Bronchus fibroblast of lung (primary cell): Measurements from ENCODE around the gene PCCA. TPM values are rescaled to one million over a fixed set of nuclear protein-coding genes. Genes with fewer than 3 reads are reported as not detected.

ENCODE experiments used
- total RNA-seq: library from RNA; depleted of rRNA; stranded (reverse); fragments of >200 nt; gene quantifications from 2 replicates; pipeline ENCODE4 v1.2.3, GENCODE V29; 2015

The PCCA gene, protein sequence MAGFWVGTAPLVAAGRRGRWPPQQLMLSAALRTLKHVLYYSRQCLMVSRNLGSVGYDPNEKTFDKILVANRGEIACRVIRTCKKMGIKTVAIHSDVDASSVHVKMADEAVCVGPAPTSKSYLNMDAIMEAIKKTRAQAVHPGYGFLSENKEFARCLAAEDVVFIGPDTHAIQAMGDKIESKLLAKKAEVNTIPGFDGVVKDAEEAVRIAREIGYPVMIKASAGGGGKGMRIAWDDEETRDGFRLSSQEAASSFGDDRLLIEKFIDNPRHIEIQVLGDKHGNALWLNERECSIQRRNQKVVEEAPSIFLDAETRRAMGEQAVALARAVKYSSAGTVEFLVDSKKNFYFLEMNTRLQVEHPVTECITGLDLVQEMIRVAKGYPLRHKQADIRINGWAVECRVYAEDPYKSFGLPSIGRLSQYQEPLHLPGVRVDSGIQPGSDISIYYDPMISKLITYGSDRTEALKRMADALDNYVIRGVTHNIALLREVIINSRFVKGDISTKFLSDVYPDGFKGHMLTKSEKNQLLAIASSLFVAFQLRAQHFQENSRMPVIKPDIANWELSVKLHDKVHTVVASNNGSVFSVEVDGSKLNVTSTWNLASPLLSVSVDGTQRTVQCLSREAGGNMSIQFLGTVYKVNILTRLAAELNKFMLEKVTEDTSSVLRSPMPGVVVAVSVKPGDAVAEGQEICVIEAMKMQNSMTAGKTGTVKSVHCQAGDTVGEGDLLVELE
- 7.9 and 8.9 TPM in 2 replicates for total RNA-seq

GRCh38 chr13:100088644-100089464 lies at the start of gene PCCA:
TSS of gene PCCA (plus strand) at chr13:100089093. CDS start at chr13:100089121, 28 bp downstream.

Other genes with a start within 250 kb of the PCCA start
- gene ZIC5, start 117.3 kb upstream of the PCCA start, total RNA-seq = not detected in 2 replicates
- not detected in 2 replicates for gene ZIC2, start 107.3 kb upstream of the PCCA start, total RNA-seq